GM23248 (cell line): ENCODE data around the gene CPED1. TPM values are rescaled to one million over a fixed set of nuclear protein-coding genes. Genes with fewer than 3 reads are reported as not detected.
A peak's percentile ranks its signal among the peaks of the same experiment; 100 is the strongest.

ENCODE experiments used
- DNase-seq: peaks from one replicate; pipeline ENCODE4 v3.0.0-alpha.2; 2015
- H2AFZ ChIP-seq: fragments of 200-600 bp; sonication (generic); 2 replicates; pipeline ENCODE4 v1.6.1; 2016; ENCODE audit warnings: antibody characterized with exemption
- H3F3A ChIP-seq: fragments of 200-600 bp; sonication (generic); 2 replicates; pipeline ENCODE4 v1.6.1; 2016; ENCODE audit warnings: mild to moderate bottlenecking, antibody characterized with exemption, mixed run types; ENCODE audit not compliant: insufficient read depth
- H3K27ac ChIP-seq: fragments of 200-600 bp; sonication (generic); 2 replicates; pipeline ENCODE4 v1.5.1; 2016; ENCODE audit warnings: mild to moderate bottlenecking
- H3K27me3 ChIP-seq: fragments of 200-600 bp; sonication (generic); replicated peaks from 2 replicates; pipeline ENCODE4 v1.6.1; 2016; ENCODE audit warnings: mild to moderate bottlenecking; ENCODE audit not compliant: insufficient read depth
- H3K36me3 ChIP-seq: fragments of 200-600 bp; sonication (generic); 2 replicates; pipeline ENCODE4 v1.6.1; 2016; ENCODE audit warnings: low read depth, mild to moderate bottlenecking
- H3K4me1 ChIP-seq: fragments of 200-600 bp; sonication (generic); 2 replicates; pipeline ENCODE4 v1.6.1; 2016; ENCODE audit warnings: mild to moderate bottlenecking; ENCODE audit not compliant: insufficient read depth
- H3K4me2 ChIP-seq: fragments of 200-600 bp; sonication (generic); one replicate; pipeline ENCODE4 v1.6.1; 2016; ENCODE audit warnings: mild to moderate bottlenecking; ENCODE audit not compliant: unreplicated experiment
- H3K4me3 ChIP-seq: fragments of 200-600 bp; sonication (generic); 2 replicates; pipeline ENCODE4 v1.5.1; 2016; ENCODE audit warnings: mild to moderate bottlenecking
- H3K79me2 ChIP-seq: fragments of 200-600 bp; sonication (generic); 2 replicates; pipeline ENCODE4 v1.6.1; 2016; ENCODE audit warnings: mild to moderate bottlenecking; ENCODE audit not compliant: insufficient read depth
- H3K9ac ChIP-seq: fragments of 200-600 bp; sonication (generic); 2 replicates; pipeline ENCODE4 v1.6.1; 2016; ENCODE audit warnings: mild to moderate bottlenecking
- H3K9me2 ChIP-seq: fragments of 200-600 bp; sonication (generic); 2 replicates; pipeline ENCODE4 v1.6.1; 2016; ENCODE audit warnings: mixed run types, mild to moderate bottlenecking, moderate library complexity; ENCODE audit not compliant: insufficient read depth
- H3K9me3 ChIP-seq: fragments of 200-600 bp; sonication (generic); one replicate; pipeline ENCODE4 v1.6.1; 2017; ENCODE audit warnings: low read depth
- H4K20me1 ChIP-seq: fragments of 200-600 bp; sonication (generic); 2 replicates; pipeline ENCODE4 v1.6.0; 2016; ENCODE audit not compliant: insufficient read depth
- EZH2 ChIP-seq: fragments of 200-600 bp; sonication (generic); IDR thresholded peaks from 2 replicates; pipeline ENCODE4 v1.6.1; 2018; ENCODE audit warnings: antibody characterized with exemption, mild to moderate bottlenecking; ENCODE audit not compliant: insufficient read depth, poor library complexity, severe bottlenecking
- EZH2phosphoT487 ChIP-seq: fragments of 200-600 bp; sonication (generic); IDR thresholded peaks from 2 replicates; pipeline ENCODE4 v1.6.1; 2018; ENCODE audit warnings: antibody characterized with exemption, moderate library complexity, mild to moderate bottlenecking, low read depth; ENCODE audit not compliant: insufficient read depth
- WGBS, 2 experiments: methylation state at CpG; one replicate each; pipeline ENCODE4 v1.1.6; 2015 to 2017; ENCODE audit warnings: low lambda C conversion rate in 2 of 2, low coverage in 1 of 2; ENCODE audit errors: missing lambda C conversion rate in 2 of 2; 5-methylcytosine and 5-hydroxymethylcytosine counted together
- in situ Hi-C: fragments of 300-500 bp; cut with MboI; formaldehyde crosslinking; loops from 2 replicates; pipeline ENCODE4 v1.15.0; 2020
- polyA plus RNA-seq: library from polyadenylated mRNA; unstranded; fragments of >200 nt; fragmentation: Nextera tagmentation; extraction: Ambion mirVana; gene quantifications from 2 replicates; pipeline ENCODE4 v1.2.1, GENCODE V29; 2016
- total RNA-seq: library from RNA; depleted of rRNA; stranded (reverse); fragments of >200 nt; shearing (Covaris generic); gene quantifications from 2 replicates; pipeline ENCODE4 v1.2.3, GENCODE V29; 2014

Gene CPED1
- total and polyA plus RNA-seq, 2 experiments from 2014 or later: 12.4 to 20.2 TPM

- H3K9ac ChIP-seq: peak overlapping the region; percentile 38; the same call in 1 of the 2 replicates
- H3K4me3 ChIP-seq: no peak overlapping the region
- no peaks in the 10 kb centered on the region for H3K36me3 ChIP-seq
- no peak overlapping the region; the same call in 1 of the 2 replicates for H3K27ac ChIP-seq
- H3K27me3 ChIP-seq: no peaks in the 10 kb centered on the region
- peak overlapping the region; percentile 63 for H2AFZ ChIP-seq
- peaks cover 7% of the 10 kb centered on the region for H3K4me1 ChIP-seq
- H3K9me2 ChIP-seq: no peaks in the 10 kb centered on the region
- H3K9me3 ChIP-seq: no peaks in the 10 kb centered on the region
- peak; percentile 35 for DNase-seq
- H3K4me2 ChIP-seq: peak overlapping the region; percentile 39
- H3K79me2 ChIP-seq: peaks cover 9% of the 10 kb centered on the region; the same call in 1 of the 2 replicates
- TF ChIP-seq EZH2phosphoT487: no peak
- TF ChIP-seq EZH2: no peak
- in situ Hi-C loops: no loop called here
- no peaks in the 10 kb centered on the region for H3F3A ChIP-seq
- H4K20me1 ChIP-seq: no peaks in the 10 kb centered on the region
- WGBS, 2 experiments: 32 to 36% methylated on average over 6 of the region's 6 CpGs
These were observed 53.1 kb downstream of the CPED1 start for GRCh38 chr7:121041516-121042148.

- Histone ChIP-seq H3K9me2 (no peaks in the 10 kb centered on the region), H3K27me3 (no peaks in the 10 kb centered on the region), H3K79me2 (peaks cover 4% of the 10 kb centered on the region; the same call in 1 of the 2 replicates), H3K4me2 (no peak overlapping the region), H4K20me1 (no peaks in the 10 kb centered on the region), H3F3A (no peaks in the 10 kb centered on the region), H3K4me1 (peaks cover 7% of the 10 kb centered on the region), H3K27ac (no peak overlapping the region), H3K9ac (no peak overlapping the region), H3K36me3 (no peaks in the 10 kb centered on the region), H2AFZ (no peak overlapping the region), H3K4me3 (no peak overlapping the region), H3K9me3 (no peaks in the 10 kb centered on the region)
- in situ Hi-C loops: no loop called here
- no peak for TF ChIP-seq EZH2phosphoT487
- no peak for TF ChIP-seq EZH2
- WGBS, 2 experiments: 92 to 100% methylated on average over 2 of the region's 2 CpGs
- no peak for DNase-seq
These were observed 53.7 kb downstream of the CPED1 start for GRCh38 chr7:121042195-121042594.

GRCh38 chr7:121042899-121043298 is 54.4 kb downstream of the CPED1 start:
- Histone ChIP-seq H3K4me1 (peaks cover 7% of the 10 kb centered on the region), H3K79me2 (no peaks in the 10 kb centered on the region), H2AFZ (no peak overlapping the region), H3K9me2 (no peaks in the 10 kb centered on the region), H4K20me1 (no peaks in the 10 kb centered on the region), H3K27ac (no peak overlapping the region), H3F3A (no peaks in the 10 kb centered on the region), H3K27me3 (no peaks in the 10 kb centered on the region), H3K36me3 (no peaks in the 10 kb centered on the region), H3K9me3 (no peaks in the 10 kb centered on the region), H3K4me3 (no peak overlapping the region), H3K9ac (no peak overlapping the region), H3K4me2 (no peak overlapping the region)
- no peak for DNase-seq
- TF ChIP-seq EZH2phosphoT487: no peak
- no peak for TF ChIP-seq EZH2
- WGBS, 2 experiments: 91 to 96% methylated on average over 3 of the region's 3 CpGs
- in situ Hi-C loops: no loop called here

GRCh38 chr7:121043314-121044234 is 55.1 kb downstream of the CPED1 start:
- Histone ChIP-seq H3K4me2 (no peak overlapping the region), H3K27me3 (no peaks in the 10 kb centered on the region), H4K20me1 (no peaks in the 10 kb centered on the region), H3K79me2 (no peaks in the 10 kb centered on the region), H3K9me2 (no peaks in the 10 kb centered on the region), H3K27ac (no peak overlapping the region), H3K4me1 (peaks cover 7% of the 10 kb centered on the region), H3K4me3 (no peak overlapping the region), H3F3A (no peaks in the 10 kb centered on the region), H3K9ac (no peak overlapping the region), H3K9me3 (no peaks in the 10 kb centered on the region), H3K36me3 (no peaks in the 10 kb centered on the region), H2AFZ (no peak overlapping the region; the same call in 1 of the 2 replicates)
- WGBS, 2 experiments: 74 to 79% methylated on average over 4 of the region's 4 CpGs
- TF ChIP-seq EZH2 (no peak), EZH2phosphoT487 (no peak)
- DNase-seq: no peak
- in situ Hi-C loops: no loop called here
